Fibroblast of skin of abdomen (primary cell): ENCODE measurements around the gene FAM83C.
"Not testable (repeated sequence)": the region's sequence is repeated elsewhere in the genome, so short reads cannot be mapped to it uniquely, and the experiment has no call there.

Source experiments
- DNase-seq: peaks from one replicate; pipeline ENCODE4 v3.0.0-alpha.2; 2013

The FAM83C gene

DNA sequence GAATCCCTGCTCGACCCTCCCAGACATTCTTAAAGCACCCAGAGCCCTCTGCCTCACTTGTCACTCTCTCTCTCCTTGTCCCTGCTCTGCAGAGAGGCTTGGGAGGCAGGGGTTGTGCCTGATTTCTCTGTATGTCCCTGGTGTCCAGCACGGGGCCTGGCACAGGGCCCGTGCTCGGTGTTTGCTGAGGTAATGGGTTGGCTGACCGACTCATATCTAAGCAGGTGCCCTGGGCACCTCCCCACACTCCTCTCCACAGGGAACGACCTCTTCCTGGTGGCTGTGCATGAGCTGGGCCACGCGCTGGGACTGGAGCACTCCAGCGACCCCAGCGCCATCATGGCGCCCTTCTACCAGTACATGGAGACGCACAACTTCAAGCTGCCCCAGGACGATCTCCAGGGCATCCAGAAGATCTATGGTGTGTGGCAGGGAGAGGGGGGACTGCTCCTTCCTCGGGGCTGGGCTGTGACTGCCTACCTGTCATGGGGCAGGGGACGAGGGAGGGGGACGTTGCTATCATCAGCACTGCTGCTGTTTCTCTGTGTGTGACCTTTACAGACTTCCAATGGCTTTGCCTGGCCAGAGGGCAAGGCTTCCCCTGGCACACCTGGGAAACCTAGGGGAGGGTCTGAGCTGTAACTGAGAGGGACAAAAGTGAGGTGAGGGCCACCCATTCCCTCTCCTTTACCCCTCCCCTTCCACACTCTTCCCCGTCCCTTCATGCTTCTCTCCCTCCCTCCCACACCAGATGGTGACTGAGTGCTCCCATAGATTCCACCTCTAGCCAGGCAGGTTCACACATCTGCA is 28.5 kb downstream of the FAM83C start:
- no peak for DNase-seq

DNA sequence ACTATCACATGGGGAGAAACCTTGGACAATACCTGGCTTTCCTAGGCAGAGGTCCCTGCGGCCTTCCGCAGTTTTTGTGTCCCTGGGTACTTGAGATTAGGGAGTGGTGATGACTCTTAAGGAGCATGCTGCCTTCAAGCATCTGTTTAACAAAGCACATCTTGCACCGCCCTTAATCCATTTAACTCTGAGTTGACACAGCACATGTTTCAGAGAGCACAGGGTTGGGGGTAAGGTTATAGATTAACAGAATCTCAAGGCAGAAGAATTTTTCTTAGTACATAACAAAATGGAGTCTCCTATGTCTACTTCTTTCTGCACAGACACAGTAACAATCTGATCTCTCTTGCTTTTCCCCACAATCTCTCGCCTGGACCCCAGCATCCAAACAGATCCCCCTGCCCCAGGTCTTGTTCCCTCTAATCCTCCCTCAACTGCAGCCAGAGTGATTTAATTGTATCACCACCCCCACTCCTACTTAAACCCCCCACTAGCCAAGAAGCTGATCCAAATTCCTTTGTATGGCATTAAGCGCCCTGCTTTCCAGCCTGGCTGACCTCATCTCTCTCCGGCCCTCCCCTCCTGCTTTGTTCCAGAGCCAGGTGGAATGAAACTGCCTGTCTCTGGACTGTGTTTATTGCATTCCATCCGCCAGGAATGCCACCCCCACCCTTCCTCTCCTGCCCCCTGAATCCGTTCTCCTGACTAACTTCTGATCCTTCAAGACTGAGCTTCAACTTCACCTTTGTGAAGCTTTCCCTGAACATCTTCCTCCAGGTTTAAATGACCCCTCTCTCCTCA is 29.3 kb downstream of the FAM83C start:
- DNase-seq = peak; percentile 81

DNA sequence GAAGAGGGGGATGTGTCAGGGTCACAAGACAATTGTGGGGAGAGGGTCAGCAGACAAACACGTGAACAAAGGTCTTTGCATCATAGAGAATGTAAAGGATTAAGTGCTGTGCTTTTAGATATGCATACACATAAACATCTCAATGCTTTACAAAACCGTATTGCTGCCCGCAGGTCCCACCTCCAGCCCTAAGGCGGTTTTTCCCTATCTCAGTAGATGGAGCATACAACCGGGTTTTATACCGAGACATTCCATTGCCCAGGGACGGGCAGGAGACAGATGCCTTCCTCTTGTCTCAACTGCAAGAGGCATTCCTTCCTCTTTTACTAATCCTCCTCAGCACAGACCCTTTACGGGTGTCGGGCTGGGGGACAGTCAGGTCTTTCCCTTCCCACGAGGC is 29.9 kb downstream of the FAM83C start:
- not testable (repeated sequence) for DNase-seq

DNA sequence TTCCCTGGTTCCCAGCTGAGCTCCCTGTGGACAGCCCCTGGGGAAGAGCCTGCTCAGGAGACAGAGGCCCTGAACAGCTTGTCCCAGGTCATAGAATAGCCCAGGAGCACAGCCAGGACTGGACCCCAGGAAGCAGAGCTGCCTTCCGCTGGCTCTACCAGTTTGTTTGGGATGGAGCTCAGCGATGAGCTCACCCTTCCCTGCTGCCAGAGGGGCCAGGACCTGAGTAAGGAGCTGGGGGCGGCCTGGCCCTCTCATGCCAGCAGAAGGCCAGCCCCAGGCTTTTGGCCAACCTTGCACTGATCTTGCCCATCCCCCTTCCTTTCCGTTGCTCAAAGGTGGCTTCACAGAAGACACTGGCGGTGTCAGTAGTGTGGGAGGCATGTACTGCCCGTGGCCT is 31.8 kb downstream of the FAM83C start:
- no peak for DNase-seq

DNA sequence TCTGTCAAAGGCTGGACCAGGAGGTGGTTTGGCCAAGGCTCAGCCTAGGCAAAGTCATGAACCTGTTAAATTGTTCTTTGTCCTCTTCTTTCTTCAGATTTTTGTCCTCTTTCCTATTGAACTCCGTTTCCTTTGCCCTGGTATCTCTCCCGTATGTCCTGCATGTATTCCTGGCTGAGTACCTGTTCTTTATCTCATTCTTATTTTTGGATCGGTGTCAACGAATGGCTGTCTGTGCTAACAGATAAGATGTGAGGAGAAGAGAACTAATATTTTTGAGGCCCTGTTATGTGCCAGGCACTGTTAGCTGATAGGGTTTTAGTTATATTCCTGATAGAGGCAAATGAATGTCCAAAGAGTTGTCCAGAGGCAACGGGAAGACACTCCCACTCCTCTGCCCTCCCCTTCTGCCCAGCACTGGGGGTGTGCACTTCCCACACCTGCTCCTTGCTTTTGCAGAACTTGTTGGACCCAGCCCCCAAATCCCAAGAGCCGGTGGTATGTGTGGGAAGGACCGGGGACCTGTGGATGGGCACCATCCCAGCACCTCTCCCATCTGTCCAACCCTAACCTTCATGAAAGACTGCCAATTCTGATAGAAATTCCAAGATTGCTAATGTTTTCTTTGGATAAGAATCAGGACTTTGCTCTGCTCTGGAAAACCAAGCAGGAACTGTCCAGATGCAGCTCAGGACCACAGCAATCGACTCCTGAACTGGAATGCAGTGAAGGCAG is 34.9 kb downstream of the FAM83C start:
- DNase-seq = peak; percentile 53

DNA sequence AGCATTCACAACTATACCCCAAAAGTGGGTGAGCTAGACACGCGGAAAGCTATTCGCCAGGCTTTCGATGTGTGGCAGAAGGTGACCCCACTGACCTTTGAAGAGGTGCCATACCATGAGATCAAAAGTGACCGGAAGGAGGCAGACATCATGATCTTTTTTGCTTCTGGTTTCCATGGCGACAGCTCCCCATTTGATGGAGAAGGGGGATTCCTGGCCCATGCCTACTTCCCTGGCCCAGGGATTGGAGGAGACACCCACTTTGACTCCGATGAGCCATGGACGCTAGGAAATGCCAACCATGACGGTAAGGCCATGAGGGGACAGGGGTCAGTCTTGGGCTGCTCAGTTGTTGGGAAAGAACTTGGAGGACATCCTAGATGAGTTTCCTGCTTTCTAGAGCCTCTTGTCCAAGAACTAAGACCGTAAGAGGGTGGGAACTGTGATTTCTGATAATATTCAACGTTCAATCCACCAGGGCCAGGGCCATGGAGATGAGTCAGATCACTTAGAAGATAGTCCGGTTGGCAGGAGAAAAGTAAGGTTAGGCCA is 37.7 kb downstream of the FAM83C start:
- no peak for DNase-seq

DNA sequence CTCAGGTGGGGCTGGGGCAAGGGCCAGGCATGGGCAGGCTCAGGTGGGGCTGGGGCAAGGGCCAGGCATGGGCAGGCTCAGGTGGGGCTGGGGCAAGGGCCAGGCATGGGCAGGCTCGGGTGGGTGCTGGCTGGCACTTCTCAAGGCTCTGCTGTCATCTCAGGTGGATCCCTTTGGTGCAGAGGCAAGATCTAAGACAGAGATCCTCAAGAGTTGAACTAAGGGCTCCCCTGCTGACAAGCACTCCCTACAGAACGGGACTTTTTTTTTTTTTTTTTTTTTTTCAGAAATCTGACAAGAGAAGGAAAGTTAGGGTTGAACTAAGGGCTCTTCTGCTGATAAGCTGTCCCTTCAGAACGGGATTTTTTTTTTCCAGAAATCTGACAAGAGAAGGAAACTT is 39.2 kb downstream of the FAM83C start:
- DNase-seq = no peak

DNA sequence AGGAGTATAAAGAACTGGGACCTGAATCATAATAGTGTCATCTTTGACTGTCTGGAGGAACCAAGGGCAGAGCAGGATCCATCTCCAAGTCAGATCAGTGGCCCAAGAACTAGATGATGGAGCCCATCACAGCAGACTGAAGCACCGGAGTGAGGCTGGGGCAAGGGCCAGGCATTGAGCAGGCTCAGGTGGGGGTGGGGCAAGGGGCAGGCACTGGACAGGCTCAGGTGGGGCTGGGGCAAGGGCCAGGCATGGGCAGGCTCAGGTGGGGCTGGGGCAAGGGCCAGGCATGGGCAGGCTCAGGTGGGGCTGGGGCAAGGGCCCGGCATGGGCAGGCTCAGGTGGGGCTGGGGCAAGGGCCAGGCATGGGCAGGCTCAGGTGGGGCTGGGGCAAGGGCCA is 39.6 kb downstream of the FAM83C start:
- not testable (repeated sequence) for DNase-seq

DNA sequence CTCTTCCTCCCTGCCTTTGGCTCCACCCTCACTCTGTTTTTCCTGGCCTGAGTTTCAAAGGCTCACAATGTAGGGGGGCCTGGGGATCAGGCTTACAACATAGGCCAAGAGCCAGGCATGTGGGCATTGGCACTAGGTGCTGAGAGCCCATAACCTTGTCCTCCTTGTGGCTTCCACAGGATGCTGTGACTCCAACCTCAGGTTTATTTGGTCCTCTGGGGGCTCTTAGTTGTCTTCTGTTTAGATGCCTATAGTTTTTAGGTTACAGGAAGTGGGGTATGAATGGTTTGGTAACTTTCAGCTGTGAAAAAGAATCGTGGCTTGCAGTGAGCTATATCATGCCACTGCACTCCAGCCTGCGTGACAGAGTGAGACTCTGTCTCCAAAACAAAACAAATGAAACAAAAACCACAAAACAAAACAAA is 40.2 kb downstream of the FAM83C start:
- no peak for DNase-seq

DNA sequence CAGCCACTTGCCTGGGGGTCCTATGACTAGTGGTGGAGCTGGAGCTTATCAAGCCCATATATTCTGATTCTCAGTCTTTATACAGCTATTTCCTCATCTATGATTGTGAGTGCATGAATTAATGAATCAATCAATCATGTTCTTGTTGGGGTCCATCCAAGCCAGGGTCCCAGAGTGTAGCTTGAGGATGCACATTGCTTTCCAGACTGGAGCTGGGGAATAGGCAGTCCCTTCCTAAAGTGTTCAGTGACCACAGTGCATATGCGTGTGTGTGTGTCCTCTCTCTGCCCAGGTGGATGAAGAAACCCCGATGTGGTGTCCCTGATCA is 40.6 kb downstream of the FAM83C start:
- DNase-seq = no peak

DNA sequence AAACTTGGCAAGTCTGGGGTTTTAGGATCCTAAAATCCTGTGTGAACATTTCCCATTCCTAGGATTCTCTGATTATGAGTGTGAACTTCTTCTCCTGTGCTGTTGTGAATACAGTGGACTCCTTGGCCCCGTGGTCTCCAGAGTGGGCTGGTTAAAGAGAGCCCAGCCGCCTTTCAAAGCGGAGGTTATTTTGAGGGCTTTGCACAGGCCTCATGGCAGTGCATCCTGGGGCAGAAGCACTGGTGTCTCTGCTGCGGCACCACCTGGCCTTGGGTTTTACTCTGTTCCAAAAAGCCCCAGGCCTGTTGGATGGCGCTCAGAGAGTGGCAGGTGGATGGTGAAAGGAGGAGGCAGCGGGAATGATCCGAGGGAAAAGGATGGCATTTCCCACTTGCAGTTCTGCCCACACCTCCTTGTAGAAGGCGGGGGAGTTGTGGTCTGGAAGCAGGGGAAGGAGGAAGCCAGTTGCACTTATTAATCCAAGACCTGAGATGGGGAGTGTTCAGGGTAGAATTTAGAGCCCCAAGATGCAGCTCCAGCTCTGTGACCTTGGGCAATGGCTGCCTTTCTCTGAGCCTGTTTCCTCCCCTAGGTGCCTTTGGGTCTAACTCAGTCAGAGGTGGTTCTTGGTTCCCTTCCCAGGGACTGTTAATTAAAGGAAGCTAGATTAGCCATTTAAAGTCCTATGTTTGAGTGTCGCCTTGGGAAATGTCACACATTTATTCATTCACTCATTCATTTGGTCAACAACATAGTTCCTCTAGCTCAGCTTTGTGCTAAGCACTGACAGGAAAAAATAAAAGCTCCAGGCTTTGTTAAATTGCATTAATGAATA is 43.4 kb downstream of the FAM83C start:
- DNase-seq = peak; percentile 29

DNA sequence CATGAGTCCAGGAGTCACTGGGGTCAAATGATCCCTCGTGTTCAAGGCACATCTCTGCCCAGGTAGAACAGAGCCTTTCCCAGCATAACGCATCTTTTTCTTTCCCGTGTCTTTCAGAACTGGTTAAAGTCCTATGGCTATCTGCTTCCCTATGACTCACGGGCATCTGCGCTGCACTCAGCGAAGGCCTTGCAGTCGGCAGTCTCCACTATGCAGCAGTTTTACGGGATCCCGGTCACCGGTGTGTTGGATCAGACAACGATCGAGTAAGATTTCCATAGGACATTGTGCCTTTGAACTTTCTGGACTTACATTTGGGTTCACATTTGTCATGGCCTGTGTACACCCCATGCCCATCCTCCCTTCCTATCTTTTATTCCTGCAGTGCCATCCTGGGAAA is 45.5 kb downstream of the FAM83C start:
- no peak for DNase-seq

DNA sequence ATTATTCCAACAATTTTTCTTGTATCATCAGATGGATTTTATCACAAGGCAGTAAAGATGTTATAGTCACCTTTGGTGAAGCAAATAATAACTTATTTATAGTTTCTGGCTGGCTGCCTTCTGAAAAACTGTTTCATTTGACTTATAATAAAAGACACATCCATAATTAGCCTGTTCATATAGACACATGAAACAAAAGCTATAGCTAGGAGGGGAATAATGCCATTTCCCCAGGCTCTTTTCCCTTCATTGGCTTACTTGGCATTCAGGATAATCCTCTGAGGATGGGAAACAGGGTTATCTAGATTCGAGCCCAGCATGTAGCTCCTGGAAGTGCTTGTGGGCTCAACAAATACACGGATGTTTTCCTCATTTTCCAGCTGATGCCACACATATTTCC is 48.2 kb downstream of the FAM83C start:
- DNase-seq = no peak

DNA sequence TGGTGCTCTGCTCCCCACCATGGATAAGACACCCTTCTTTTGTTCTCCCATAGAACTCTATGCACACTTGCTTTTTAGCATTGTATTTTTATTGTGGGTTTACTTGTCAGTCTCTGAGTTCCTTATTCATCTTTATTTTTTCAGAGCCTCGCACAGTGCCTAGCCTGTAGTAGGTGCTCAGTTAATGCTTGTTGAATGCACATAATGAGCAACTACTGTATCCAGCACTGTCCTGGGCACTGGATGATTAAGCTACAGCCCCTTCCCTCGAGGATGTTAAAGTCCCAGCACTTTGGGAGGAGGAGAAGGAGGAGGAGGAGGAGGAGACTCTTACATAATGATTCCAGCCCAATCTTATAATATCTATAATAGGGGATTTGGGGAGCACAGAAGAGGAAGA is 48.9 kb downstream of the FAM83C start:
- DNase-seq = no peak

DNA sequence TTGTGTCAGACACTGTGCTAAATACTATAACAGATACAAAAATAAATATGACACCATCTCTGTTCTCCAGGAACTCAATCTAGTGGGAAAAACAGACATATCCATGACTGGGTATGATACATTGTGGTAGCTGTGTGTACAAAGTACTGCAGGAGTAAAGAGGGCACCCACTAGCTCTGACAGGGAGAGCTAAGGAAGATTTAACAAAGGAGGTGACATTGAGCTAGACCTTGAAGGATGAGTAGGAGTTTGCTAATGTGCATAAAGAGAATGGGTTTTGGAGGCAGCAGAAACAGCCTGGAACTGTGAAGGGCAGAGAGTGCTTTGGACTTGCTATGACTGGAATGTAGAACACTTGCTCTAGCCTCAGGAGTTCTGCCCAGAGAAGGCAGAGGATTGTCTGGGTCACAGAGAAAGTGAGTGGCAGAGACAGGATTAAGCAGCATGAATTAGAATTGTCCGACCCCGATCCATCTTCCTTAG is 51.4 kb downstream of the FAM83C start:
- DNase-seq = no peak

DNA sequence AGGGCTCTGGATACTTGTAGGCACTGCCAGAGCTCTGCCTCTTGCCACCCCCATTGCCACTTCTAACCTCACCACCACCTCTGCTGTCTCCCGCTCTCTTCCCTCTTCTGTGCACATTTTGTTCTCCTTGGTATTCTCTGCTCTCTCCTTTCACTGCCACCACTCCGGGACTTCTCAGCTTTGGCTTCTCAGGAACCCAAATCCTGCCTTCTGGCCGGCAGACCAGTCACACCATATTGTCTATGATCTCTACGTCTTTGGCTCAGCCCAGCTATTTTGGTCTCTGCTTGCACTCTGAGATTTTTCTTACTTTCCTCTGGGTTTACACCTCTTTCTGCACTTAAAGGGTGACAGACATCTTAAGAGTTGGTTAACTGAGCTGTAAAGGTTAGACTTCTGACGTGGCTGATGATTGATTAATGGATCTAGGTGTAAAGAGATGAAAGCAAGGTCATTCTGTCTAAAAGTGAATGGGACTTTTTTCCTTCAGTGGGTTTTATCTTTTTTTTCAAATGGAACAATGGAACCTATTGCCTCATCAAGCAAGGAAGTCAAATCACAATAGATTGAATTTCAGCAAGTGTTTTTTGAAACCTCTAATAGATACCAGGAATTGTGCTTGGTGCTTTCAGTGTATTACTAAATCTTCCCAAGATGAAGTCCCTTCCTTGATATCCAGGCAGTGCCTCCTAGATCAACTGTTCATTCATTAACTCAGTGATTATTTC is 52.0 kb downstream of the FAM83C start:
- no peak for DNase-seq

DNA sequence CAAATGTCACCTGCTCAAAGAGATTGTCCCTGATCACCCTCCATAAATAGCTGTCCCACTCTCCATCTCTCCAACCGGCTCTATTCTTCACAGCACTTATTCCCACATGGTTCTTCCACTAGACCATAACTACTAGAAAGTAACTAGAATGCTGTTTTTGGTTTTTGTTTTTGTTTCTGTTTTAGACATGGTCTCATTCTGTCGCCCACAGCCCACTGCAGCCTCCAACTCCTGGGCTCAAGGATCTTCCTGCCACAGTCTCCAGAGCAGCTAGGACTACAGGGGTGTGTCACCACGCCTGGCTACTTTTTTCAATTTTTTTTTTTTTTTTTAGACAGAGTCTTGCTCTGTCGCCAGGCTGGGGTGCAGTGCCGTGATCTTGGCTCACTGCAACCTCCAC is 53.5 kb downstream of the FAM83C start:
- no peak for DNase-seq

DNA sequence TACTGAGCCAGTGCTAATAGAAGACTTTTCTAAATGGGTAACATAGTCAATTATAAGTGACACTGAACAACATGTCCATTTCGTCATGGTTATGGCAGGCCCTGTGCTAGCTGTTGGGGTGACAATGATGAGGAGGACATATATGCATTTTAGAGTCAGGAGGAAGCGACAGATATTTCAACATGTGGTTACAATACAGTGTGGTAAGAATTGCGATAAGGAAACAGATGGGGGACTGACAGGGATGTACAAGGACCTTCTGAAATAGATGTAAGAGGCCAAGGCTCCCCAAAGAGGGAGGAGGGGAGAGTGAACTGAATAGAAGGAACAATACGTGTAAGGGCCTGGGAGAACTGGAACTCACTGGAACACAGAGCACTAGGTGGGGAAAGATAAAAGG is 54.1 kb downstream of the FAM83C start:
- DNase-seq = no peak

DNA sequence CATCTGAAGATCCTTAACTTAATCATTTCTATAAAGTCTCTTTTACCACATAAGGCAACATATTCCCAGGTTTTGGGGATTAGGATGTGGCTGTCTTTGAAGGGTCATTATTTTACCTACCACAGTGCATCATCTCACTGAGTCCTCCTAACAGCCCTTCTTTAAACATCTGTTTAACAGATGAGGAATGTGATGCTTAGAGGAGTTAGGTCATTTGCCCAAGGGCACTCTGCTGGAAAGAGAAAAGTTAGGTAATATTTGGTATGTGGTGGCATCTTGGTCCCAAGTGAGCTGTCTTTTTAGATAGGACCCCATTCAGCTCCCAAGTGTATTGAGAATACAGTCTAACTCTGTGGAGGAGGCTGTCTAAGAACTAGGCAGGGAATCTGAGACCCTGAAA is 54.7 kb downstream of the FAM83C start:
- no peak for DNase-seq

DNA sequence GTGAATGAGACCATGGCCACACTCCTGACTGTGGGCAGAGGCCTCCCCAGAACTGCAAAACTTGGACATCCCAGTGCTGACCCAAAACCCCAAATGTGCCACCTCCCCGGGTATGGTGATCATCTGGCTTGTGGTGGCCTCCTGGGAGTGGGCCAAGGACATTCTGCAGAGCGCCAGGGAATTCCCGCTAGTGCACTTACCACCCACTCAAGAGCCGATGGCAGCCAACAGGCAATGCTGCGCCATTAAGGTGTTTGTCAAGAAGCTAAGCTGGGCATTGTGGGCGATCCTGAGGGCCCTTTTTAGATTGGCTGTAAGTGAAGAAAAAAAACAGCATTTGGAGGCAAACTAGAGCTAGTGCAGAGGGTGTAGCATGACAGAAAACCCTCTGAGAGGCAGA is 56.3 kb downstream of the FAM83C start:
- no peak for DNase-seq
